GM18520 (cell line): ENCODE measurements around the gene LBHD2.
"Not testable (repeated sequence)": the region's sequence is repeated elsewhere in the genome, so short reads cannot be mapped to it uniquely, and the experiment has no call there.

ENCODE experiments used
- ATAC-seq: cut with Tn5 transposase; IDR thresholded peaks from one replicate; pipeline ENCODE4 v1.9.1; 2021; ENCODE audit not compliant: unreplicated experiment

Gene LBHD2

DNA sequence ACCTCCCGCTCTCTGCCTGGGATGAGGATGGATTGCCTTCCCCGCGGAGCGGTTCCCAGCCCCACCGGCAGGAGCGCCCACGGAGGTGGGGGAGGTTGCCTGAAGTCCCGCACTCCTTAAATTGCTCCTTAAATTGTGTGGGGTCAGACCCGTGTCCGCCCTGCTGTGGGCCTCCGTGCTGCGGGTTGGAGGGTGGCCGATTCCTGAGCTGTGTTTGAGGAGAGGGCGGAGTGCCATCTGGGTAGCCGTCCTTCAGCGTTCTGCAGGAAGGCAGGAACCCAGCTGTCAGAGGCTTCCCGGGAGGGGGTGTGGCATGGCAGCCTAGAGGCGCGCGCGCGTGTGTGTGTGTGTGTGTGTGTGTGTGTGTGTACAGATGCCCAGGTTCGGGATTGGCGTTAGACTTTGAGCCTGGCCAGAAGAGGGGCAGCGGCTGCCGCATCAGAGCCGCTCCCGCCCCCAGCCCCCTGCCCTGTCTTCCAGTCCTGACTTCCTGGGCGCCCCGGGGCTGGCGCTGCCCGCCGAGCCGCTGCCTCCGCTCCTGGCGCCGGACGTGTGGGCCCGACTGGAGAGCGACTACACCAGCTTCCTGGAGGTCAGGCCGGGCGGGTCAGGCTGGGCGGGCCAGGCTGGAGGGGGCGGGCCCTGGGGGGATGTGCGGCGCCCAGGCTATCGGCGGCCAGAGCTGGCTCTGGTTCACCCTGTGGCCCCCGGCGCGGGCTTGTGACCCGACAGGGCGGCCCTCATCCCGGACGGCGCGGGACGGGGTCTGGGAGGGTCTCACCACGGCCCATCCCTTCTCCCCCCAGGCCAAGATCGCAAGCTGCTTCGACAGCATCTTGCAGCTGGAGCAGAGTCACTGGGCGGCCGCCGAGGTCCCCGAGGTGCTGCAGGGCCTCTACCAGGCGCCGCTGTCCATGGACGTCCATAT, 19.7 kb downstream of the LBHD2 start:
- ATAC-seq = no peak

GRCh38 chr14:103104389-103104653, 20.3 kb downstream of the LBHD2 start:
- ATAC-seq = no peak

DNA sequence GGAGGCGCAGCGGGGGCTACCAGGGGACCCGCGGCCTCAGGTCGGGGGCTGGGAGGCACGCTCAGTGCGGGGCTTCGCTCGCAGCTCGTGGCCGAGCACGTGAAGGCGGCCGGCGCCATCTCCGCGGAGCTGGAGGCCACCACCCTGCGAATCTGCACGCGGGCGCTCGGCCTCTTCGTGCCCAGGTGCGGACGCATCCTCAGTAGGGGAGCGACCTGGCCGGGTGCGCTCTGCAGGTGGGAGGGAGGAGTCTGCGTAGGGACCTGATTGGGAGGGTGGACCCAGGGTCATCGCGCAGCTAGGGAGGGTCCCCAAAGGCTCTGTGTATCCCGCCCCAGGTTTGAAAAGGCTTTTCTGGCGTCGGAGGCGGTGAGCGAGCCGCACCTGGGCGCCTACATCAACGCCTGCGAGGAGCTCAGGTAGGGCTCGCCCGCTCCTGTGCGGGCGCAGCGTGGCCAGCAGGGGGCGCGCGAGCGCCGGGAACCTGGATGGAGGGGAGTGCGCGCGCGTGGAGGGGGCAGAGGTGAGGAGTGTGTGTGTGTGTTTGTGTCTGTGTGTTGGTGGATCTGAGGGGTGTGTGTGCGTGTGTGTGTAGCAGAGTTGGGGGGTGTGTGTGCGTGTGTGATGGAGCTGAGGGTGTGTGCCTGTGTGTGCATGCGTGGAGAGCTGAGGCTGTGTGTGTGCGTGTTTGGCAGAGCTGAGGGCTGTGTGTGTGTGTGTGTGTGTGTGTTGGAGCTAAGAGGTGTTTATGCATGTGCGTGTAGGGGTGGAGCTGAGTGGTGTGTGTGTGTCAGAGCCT, 20.8 kb downstream of the LBHD2 start:
- no peak for ATAC-seq

GRCh38 chr14:103105580-103106150, 21.7 kb downstream of the LBHD2 start:
- ATAC-seq = no peak

DNA sequence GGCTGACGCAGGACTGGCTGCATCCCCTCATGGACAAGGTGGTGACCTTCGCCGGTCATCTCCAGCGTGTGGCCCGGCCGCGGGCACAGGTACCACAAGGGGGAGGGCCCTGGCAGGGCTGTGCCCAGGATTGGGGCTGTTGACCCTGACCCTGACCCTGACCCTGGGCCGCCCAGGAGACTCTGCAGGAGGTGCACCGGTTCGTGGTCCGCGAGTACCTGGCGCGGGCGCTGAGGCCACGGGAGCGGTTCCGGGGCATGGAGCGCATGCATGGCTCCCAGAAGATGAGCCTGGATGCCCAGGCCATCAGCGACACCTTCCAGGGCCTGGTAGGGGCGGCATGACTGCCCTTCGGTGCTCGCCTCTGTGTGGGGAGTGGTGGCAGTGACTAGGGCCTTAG, 23.4 kb downstream of the LBHD2 start:
- ATAC-seq = no peak

GRCh38 chr14:103107941-103108748, 24.1 kb downstream of the LBHD2 start:
- ATAC-seq = no peak

- ATAC-seq = no peak
Measured at GRCh38 chr14:103108749-103109207, 24.8 kb downstream of the LBHD2 start.

DNA sequence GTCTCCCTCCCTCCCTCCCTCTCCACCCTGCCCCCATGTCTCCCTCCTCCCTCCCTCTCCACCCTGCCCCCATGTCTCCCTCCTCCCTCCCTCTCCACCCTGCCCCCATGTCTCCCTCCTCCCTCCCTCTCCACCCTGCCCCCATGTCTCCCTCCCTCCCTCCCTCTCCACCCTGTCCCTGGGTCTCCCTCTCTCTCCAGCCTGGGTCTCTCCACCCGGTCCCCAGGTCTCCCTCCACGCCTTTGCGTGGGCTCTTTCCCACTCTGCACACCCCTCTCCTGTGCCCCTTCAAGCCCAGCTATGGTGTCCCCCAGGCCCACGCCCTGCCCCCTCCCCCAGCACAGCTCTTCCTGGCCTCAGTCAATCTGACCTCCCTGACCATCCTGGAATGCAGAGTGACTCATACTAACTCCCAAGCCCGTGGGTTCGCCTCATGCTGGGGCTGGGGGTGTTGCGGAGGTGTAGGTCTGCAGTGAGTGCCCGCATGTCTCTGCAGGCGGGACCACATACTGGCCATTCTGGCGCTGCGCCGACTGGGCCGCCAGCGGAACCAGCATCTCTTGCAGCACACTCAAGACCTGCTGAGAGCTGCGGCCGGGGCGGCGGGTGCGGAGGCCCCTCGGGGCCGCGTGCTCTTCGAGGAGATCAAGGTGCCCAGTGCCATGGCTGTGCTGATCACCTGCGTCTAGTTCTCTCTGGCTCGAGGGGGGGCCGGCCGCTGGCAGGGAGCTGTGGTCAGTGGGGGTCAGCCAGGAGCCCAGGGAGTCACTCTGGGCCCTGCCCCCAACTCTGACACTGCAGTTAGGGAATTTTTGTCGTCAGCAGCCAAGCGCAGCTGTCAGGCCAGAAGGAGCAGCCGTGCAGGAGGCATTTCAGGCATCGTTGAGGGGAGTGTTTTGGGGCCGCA, 25.8 kb downstream of the LBHD2 start:
- no peak for ATAC-seq

DNA sequence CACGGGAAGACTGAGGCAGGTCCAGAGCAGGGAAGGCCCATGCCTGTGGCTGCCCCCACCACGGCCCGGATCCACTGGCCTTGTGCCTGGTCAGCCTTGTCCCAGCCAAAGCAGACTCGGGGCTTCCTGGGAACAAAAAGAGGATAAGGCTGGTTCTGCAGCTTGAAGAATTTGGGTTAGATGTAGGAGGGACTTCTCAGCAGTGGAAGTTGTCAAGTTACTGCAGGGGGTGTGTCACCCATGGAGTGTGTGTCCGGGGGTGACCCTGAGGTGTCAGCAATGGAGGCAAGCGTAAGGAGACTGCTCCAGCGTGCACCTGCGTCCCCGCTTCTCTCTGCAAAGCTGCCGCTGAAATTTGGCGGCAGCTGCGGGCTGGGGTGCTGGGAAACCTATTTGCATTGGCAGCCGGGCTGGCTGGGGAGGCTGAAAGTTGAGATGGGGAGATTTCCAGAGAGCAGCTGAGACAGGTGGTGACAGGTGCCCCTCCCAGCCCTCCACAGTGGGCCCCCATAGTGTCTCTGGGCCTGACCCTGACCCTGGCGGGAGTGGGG, 26.7 kb downstream of the LBHD2 start:
- ATAC-seq = no peak

DNA sequence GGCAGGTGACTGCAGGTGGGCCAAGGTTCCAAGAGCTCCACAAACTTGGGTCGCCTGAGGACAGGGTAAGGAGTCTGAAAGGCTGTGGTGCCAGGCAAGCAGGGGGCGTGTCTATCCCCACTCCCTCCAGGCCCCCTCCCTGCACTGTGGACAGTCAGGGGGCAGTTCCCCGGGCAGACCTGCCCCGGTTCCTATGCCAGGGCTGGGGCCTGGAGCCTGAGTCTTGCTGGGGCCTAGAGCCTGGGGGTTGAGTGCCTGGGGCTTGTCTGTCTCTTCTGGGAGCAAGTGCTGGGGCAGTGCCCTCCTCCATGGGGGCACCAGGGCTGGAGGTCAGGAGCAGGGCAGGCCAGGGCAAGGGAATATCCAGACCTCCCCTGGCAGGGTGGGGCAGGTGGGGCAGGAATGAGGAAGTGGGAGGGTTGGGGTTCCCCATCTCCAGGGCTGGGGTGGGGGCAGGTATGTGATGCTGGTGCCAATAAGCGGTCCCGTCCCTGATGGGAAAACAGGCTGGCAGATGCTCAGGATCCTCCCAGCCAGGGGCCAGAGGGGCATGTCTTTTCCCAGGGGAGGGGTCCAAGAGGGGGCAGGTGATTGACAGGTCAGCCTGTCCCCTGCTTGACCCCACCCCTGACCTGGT, 27.3 kb downstream of the LBHD2 start:
- no peak for ATAC-seq

DNA sequence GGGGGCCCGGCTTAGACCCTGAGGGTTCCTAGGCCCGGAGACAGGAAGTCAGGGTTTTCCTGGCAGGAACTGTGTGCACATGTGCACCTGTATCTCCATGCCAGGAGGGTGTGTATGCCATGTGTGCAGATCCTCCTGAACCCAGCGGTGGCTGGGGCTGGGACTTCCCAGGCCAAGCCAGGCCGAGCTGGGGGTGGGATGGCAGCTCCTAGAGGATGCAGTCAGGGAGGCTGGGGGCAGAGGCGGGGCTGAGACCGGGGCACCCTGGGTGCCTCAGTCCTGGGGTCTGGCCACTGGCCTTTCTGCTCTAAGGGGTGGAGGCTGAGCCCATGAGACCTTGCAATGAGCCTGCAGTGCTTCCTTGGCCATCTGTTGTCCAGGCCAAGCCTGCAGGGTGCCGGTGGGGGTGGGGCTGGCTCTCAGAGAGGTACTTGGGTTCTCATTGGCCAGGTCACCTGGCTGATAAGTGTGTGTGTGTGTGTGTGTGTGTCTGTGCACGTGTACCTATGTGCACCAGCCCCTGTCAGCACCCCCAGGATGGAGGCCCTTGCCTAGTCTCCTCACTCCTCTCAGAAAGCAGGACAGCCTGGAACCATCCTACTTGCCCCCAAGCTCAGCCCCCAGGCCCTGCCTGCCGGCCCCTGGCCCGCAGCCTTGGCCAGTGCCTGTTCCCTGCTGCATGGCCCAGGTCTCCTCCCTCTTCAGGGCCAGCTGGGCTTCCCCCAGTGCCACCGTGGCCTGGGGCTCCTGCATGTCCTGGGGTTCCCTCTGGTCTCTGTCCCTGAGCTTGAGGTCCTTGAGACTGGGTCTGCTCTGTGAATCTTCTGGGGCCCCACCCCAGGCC, 28.6 kb downstream of the LBHD2 start:
- ATAC-seq = no peak

GRCh38 chr14:103113303-103113702, 29.3 kb downstream of the LBHD2 start:
- no peak for ATAC-seq

- ATAC-seq = no peak
Measured at GRCh38 chr14:103113774-103114173, 29.8 kb downstream of the LBHD2 start.

- not testable (repeated sequence) for ATAC-seq
Measured at GRCh38 chr14:103115086-103115679, 31.2 kb downstream of the LBHD2 start.

DNA sequence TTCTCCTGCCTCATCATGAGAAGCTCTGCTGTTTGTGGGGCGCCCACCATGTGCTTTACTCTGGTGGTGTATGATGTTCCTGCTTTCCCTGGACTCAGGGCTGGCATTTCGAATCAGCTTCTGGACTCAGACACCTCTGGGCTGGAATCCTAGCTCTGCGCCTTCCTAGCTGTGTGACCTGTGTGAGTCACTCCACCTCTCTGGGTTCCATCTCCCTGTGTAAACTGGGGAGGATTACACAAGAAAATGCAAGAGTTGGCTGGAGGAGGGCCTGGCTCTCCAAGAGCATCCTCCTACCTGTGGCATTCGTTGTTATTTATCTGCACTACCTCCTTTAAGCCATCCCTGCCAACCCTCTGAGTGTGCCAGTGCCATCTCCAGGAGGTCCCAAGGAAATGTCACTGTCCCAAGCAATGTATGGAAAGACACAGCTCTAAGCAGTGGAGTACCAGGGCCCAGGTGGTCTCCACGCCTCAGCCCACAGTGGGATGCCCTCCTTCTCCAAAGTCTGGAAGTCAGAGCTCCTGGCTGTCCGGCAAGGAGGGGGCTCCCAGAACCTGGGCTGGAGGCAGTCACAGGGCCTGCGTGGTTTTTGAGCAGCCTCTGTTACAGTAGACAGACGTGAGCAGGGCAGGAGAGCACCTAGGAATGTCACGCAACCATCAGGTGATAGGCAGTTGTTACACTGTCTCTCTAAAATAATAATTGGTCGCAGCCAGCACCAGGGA, 32.0 kb downstream of the LBHD2 start:
- no peak for ATAC-seq

GRCh38 chr14:103116636-103117035, 32.6 kb downstream of the LBHD2 start:
- ATAC-seq = no peak

GRCh38 chr14:103117499-103117898, 33.5 kb downstream of the LBHD2 start:
- ATAC-seq = not testable (repeated sequence)
